CD4-positive, alpha-beta T cell treated with Interleukin-17A for 1 hour (primary cell): ENCODE results near the gene PLCL1.

Experiments
- DNase-seq: peaks from one replicate; pipeline ENCODE4 v3.0.0-alpha.2; 2020

Gene PLCL1

DNA sequence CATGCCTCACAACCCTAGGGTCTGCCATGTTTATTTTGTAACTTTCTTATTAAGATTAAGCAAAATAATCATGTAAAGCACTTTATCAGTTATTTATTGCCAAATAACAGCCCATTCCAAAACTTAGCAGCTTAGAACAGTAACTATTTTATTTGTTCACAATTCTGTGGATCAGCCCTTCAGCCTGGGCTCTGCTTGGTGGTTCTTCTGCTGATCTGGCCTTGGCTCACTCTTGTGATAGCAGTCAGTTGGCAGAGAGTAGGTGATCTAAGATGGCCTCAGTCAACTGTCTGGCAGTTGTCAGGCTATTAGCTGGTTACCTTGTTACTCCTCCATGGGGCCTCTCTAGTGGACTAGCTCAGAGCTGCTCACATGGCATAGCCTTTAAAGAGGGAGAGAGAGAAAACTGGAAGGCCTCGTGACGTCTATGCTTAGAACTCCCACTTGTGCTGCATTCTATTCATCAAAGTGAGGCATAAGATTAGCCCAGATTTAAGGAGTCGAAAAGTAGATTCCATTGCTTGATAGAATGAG is 54.3 kb downstream of the PLCL1 start:
- DNase-seq = no peak

GRCh38 chr2:197862246-197862955 is 58.0 kb downstream of the PLCL1 start:
- no peak for DNase-seq

DNA sequence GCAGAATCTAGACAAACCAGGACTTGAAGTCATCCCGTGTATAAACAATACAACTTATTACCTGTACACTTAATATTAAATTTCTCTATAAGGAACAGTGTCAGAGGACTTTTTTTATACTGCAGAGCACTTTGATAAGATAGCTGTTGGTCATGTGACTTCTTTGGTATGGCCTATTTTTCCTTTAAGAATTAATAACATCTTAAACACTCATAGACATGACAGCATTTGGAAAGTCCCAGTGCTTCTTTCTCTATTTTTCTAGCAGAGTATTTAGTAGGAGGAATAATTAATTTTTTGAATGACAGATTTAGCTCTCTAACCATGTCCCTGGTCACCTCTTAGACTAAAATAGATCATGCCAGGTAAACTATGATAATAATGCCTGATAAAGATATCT is 59.4 kb downstream of the PLCL1 start:
- DNase-seq = no peak

GRCh38 chr2:197866455-197866854 is 62.1 kb downstream of the PLCL1 start:
- no peak for DNase-seq

DNA sequence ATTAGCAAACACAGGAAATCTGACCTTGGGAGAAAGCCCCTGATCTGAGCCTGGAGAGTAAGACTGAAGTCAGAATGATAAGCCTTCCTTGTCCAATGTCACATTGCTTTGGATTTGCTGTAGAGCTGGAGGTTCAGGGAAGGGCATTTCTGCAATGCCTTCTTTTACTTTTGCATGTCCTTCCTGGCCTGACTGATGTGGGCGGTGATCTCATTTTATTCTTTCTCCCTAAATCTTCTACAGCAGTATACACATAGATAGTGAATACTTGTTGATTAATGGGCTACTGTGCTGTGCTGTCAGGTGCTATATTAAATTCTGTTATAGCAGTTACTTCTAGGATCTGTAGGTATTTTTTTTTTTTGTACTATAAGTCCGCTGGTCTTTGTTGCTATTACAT is 62.6 kb downstream of the PLCL1 start:
- DNase-seq = no peak

DNA sequence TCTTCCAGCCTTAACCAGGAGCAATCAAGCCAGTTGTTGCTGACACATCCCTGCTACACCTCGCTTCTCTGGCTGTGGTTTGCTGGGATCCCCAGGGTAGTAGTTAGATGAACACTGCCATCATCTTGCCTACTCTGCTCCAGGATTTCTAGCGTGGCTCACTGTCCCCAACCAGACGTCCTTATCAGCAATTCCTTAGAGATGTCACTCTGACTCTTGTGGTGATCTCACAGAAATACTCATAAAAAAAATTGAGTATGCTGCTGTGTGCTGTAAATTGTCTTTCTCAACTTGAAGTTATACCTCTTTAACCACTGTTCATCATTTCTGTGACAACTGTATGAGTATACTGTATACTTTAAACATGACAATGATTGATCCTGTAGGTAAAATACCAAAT is 63.2 kb downstream of the PLCL1 start:
- no peak for DNase-seq

DNA sequence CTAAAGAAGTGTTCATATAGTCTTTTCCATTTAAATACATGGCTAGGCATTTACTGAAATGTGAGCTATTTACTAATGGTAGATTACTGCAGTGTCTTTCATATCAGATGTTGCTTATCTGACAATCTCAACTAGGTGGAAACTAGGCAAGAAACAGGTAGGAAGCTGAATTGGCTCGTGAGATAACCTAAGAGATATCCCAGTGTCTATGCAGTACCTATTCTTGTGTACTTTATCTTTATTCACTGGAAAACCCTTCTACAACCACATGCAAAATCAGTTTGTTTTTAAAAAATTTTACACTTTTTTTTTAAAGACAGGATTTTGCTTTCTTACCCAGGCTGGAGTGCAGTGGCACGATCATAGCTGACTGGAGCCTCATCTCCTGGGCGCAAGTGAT is 63.8 kb downstream of the PLCL1 start:
- DNase-seq = no peak

DNA sequence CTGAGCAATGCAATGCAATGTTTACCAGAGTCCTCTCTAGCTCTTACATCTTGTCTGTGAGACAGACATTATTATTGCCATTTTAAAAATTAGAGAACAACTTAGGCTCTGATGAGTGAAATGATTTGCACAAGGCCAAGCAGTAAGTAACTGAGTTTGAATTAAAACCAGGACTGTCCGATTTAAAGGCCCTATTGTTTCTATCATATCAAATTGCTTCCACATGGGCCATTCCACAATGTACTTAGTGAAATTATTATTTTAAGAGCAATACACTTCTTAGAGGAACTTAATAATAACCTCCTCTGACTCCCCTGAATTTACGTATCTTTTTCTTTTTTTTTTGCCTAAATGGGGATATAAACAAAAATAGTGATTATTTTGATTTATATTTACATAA is 64.6 kb downstream of the PLCL1 start:
- no peak for DNase-seq

DNA sequence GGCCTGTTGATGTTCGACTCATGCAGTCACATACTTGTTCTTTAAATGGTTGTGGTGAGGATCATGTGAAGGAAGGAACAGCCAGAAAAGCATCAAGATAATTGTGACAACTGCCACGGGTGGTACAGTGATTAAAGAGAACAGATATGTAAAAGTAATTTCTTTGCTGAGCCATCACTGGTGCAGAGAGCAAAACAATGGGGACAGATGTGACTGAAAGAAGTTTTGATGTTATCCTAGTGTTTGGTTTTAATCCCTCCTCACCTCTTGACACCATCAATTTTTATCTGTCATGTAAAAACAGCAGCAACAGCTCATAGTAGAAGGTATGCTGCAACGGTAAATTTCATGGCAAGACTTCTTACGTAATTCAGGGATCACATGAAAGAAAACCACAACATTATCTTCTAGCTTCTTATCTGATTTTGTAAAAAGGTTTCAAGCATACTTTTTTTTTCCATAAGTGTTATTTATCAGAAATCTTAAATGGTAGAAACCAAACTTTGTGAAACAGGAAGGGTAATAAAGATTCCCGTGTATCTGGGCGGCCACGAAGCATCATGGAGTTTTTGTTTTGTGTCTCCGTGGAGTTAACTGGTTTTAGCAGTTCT is 65.2 kb downstream of the PLCL1 start:
- peak; percentile 67 for DNase-seq

GRCh38 chr2:197870137-197870536 is 65.7 kb downstream of the PLCL1 start:
- DNase-seq = peak; percentile 15

DNA sequence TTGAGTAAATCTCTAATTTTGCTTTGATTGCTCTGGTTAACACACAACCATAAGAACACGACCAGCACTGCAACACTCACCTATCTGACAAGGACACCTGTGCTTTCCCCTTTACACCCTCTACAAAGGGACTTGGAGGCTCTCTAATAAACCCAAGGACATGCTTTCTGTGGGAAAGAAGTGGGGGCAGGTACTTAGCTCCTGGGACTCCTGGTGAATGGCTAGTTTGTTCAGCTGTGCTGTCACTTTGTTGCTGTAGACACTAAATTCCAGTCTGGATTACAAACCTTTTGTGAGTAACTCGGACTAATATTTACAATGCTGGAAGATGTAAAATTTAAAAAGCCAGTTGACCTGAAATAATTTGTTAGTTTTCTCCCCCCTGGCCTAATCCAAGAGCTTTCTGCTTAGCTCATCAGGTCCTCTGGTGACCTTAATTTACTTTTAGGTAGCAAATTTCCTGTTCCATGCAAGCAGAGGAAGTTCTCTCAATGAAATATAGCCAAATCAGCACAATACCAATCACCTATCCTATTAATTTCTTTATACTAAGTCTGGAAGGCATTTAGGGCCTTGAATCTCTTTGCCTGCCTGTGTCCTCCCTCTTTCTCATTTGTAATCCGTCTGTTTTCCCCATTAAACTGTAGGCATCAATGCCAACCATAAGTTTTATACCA is 67.5 kb downstream of the PLCL1 start:
- DNase-seq = no peak

- no peak for DNase-seq
These were observed 68.9 kb downstream of the PLCL1 start for GRCh38 chr2:197873293-197873701.

DNA sequence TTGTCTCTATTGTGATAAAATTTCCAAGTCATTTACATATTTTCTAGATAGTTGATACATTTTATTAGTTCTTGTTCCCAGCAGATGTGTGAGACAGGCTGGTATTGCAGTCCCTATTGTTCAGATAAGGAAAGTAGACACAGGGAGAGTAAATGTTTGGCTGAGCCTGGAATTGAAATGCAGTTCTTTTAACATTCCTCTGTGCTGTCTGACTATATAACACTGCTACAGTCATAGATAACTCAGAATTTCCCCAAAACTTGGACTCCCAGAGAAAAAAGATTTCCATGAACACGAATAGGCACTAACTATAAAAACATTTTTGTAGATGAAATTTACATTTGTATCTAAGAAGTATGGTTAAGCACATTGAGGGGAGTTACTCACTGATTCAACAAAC is 71.4 kb downstream of the PLCL1 start:
- DNase-seq = no peak

GRCh38 chr2:197876524-197876923 is 72.1 kb downstream of the PLCL1 start:
- no peak for DNase-seq

- no peak for DNase-seq
These were observed 72.6 kb downstream of the PLCL1 start for GRCh38 chr2:197877038-197877437.

DNA sequence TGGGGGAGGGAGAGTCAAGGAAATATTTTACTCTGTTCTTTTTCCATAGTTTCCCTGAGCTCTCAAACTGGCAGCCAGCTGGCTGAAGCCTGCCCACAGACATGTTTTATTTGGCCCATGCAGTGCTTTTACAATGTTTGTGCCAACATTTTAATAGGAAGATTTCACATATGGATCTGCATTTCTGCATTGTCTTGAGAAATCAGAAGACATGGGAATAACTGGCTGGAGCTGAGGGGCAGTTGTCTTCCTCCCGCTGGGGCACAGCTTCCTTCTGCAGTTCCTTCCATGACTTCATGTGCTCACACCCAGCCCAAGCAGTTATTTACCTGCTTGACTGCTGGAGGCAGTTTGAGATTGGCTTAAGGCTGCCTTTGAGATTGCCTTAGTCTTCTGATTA is 74.4 kb downstream of the PLCL1 start:
- DNase-seq = no peak

GRCh38 chr2:197879812-197880408 is 75.5 kb downstream of the PLCL1 start:
- DNase-seq = no peak

GRCh38 chr2:197883354-197884032 is 79.1 kb downstream of the PLCL1 start:
- DNase-seq = no peak

- DNase-seq = no peak
These were observed 79.9 kb downstream of the PLCL1 start for GRCh38 chr2:197884252-197884651.

DNA sequence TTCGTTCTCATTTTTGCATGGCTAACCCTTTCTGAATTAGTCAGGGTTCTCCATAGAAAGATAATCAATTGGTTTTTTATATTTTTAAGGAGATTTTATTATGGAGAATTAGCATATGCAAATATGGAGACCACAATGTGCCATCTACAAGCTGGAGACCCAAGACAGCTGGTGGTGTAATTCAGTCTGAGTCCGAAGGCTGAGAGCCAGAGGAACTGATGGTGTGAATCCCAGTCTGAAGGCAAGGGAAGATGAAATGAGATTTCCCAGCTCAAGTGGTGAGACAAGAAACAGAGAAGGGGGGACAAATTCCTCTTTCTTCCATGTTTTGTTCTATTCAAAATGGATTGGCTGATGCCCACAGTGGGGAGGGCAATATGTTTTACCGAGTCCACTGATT is 80.7 kb downstream of the PLCL1 start:
- DNase-seq = no peak

GRCh38 chr2:197885587-197885986 is 81.2 kb downstream of the PLCL1 start:
- DNase-seq = no peak

DNA sequence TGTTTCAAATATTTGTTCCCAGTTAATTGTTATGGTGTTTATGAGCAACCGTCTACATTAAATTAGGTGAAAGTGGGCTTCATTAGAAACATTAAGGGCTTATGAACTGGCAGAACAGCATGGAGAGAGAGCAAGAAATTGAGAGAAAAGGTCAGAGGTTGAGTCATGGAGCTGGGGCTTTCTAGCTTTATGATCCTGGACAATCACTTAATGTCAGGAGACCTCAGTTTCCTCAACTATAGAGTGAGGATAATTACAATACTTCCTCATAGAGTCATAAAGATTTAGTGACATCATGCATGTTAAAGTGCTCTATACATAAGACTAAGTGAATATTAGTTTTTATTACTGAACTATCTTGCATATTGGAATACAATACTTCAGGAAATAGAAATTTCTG is 83.9 kb downstream of the PLCL1 start:
- DNase-seq = no peak

GRCh38 chr2:197889041-197889440 is 84.6 kb downstream of the PLCL1 start:
- peak; percentile 62 for DNase-seq
